ENCODE measurements around the gene SLC46A3. TPM values are rescaled to one million over a fixed set of nuclear protein-coding genes. Genes with fewer than 3 reads are reported as not detected.

The SLC46A3 gene
- total RNA-seq, 2 experiments from 2014 or later, result 4.3 to 10.2 TPM

GRCh38 chr13:28730762-28731161, 12.0 kb upstream of the SLC46A3 start:
- H4K20me1 ChIP-seq (ENCODE audit: insufficient read depth, low read length), result no peaks in the 10 kb centered on the region
- intact Hi-C loops (cut with micrococcal nuclease; ENCODE audit: unreplicated experiment), result no loop called here
- H3K4me1 ChIP-seq (ENCODE audit: insufficient read depth, low read length, poor library complexity, severe bottlenecking), result no peaks in the 10 kb centered on the region
- CTCF ChIA-PET (ENCODE audit: unreplicated experiment), result no interaction called here
- H3K9me3 ChIP-seq (ENCODE audit: low read length), result no peaks in the 10 kb centered on the region
- POLR2A ChIA-PET, result no interaction called here
- no TSS peak for BruUV-seq (replicated peaks)
- TF ChIP-seq EZH2phosphoT487 (IDR thresholded peaks at IDR 0.05; ENCODE audit: borderline replicate concordance, low read depth, low read length) (no peak), CTCF (conservative IDR thresholded peaks at IDR 0.05; ENCODE audit: low read length) (no peak)
- H3K79me2 ChIP-seq (ENCODE audit: insufficient read depth, low read depth, low read length), result no peaks in the 10 kb centered on the region
- no peaks in the 10 kb centered on the region for H3K36me3 ChIP-seq (ENCODE audit: insufficient read depth, low read length)
- H3K4me3 ChIP-seq (ENCODE audit: low read depth, low read length, poor library complexity, severe bottlenecking), result no peak overlapping the region
- H2AFZ ChIP-seq (ENCODE audit: low read length), result no peak overlapping the region
- H3K4me2 ChIP-seq (ENCODE audit: low read length), result no peak overlapping the region
- DNase-seq (ENCODE audit: low spot score), result no peak
- no peak overlapping the region for H3K27ac ChIP-seq (ENCODE audit: low read depth, low read length, poor library complexity, severe bottlenecking)
- no peaks in the 10 kb centered on the region for H3K9me2 ChIP-seq (ENCODE audit: insufficient read depth, low read length)

DNA sequence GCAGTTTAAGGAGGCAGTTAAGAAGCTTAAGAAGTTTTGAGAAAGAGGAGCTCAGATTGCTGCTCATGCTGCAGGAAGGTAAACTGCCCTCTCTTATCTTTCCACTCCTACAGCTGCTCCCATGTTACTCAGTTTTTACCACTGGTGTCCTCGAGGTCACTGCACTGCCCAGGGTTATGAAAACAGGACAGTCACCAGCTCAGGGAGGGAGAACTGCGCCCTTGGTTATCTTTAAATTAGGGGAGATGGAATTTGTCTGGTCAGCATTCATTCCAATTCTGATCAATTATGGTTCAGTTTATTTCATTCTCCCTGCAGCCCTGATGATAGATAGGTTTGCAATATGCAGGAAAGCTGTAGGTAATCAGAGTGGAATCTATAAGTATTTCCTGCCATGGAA, 10.8 kb upstream of the SLC46A3 start:
- no peak for DNase-seq (ENCODE audit: low spot score)
- H3K4me2 ChIP-seq (ENCODE audit: low read length), result no peak overlapping the region
- POLR2A ChIA-PET, result no interaction called here
- H2AFZ ChIP-seq (ENCODE audit: low read length), result no peak overlapping the region
- TF ChIP-seq CTCF (conservative IDR thresholded peaks at IDR 0.05; ENCODE audit: low read length) (no peak), EZH2phosphoT487 (IDR thresholded peaks at IDR 0.05; ENCODE audit: borderline replicate concordance, low read depth, low read length) (no peak)
- no peaks in the 10 kb centered on the region for H3K36me3 ChIP-seq (ENCODE audit: insufficient read depth, low read length)
- H4K20me1 ChIP-seq (ENCODE audit: insufficient read depth, low read length), result no peaks in the 10 kb centered on the region
- CTCF ChIA-PET (ENCODE audit: unreplicated experiment), result no interaction called here
- intact Hi-C loops (cut with micrococcal nuclease; ENCODE audit: unreplicated experiment), result no loop called here
- H3K79me2 ChIP-seq (ENCODE audit: insufficient read depth, low read depth, low read length), result no peaks in the 10 kb centered on the region
- BruUV-seq (replicated peaks), result no TSS peak
- H3K4me1 ChIP-seq (ENCODE audit: insufficient read depth, low read length, poor library complexity, severe bottlenecking), result no peaks in the 10 kb centered on the region
- H3K27ac ChIP-seq (ENCODE audit: low read depth, low read length, poor library complexity, severe bottlenecking), result no peak overlapping the region
- H3K9me2 ChIP-seq (ENCODE audit: insufficient read depth, low read length), result no peaks in the 10 kb centered on the region
- H3K9me3 ChIP-seq (ENCODE audit: low read length), result no peaks in the 10 kb centered on the region
- H3K4me3 ChIP-seq (ENCODE audit: low read depth, low read length, poor library complexity, severe bottlenecking), result no peak overlapping the region

DNA sequence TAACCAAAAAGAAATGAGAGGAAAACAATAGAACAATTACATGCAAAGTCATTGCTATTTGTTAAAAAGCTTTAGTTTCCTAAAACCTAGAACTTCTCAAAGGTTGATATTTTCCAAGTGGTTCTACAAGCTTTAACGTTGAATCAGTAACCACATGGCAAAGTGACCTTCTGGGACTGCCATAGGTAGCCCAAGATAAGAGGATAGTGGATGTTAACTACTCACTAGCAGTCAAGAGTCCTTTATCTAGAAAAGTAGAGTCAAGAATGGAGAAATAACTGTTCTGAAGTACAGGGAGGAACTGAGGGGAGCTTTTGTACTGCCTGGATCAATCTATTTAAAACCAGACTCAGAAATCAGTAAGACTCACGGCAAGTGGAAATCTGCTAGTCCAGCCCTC, 9.9 kb upstream of the SLC46A3 start:
- intact Hi-C loops (cut with micrococcal nuclease; ENCODE audit: unreplicated experiment), result no loop called here

More for the DNA sequence above, 9.9 kb upstream of the SLC46A3 start:
- ChIA-PET CTCF (ENCODE audit: unreplicated experiment) (no interaction called here), POLR2A (interaction anchor here (1.4 kb wide), 1 partner anchor 10 kb away, joined by 3 read pairs; no protein-coding TSS in a partner anchor)
- no TSS peak for BruUV-seq (replicated peaks)
- TF ChIP-seq CTCF (conservative IDR thresholded peaks at IDR 0.05; ENCODE audit: low read length) (no peak), EZH2phosphoT487 (IDR thresholded peaks at IDR 0.05; ENCODE audit: borderline replicate concordance, low read depth, low read length) (no peak)
- Histone ChIP-seq H3K4me2 (ENCODE audit: low read length) (no peak overlapping the region), H2AFZ (ENCODE audit: low read length) (no peak overlapping the region), H3K4me3 (ENCODE audit: low read depth, low read length, poor library complexity, severe bottlenecking) (no peak overlapping the region), H3K4me1 (ENCODE audit: insufficient read depth, low read length, poor library complexity, severe bottlenecking) (no peaks in the 10 kb centered on the region), H3K9me2 (ENCODE audit: insufficient read depth, low read length) (no peaks in the 10 kb centered on the region), H4K20me1 (ENCODE audit: insufficient read depth, low read length) (no peaks in the 10 kb centered on the region), H3K9me3 (ENCODE audit: low read length) (no peaks in the 10 kb centered on the region), H3K27ac (ENCODE audit: low read depth, low read length, poor library complexity, severe bottlenecking) (no peak overlapping the region), H3K36me3 (ENCODE audit: insufficient read depth, low read length) (no peaks in the 10 kb centered on the region), H3K79me2 (ENCODE audit: insufficient read depth, low read depth, low read length) (no peaks in the 10 kb centered on the region)
- DNase-seq (ENCODE audit: low spot score), result no peak
